ENCODE results near the gene PTK6. TPM values are rescaled to one million over a fixed set of nuclear protein-coding genes. Genes with fewer than 3 reads are reported as not detected.

The PTK6 gene
- total RNA-seq, 2 experiments from 2014 or later = 0.13 to 2.0 TPM

GRCh38 chr20:63546256-63546955, 9.2 kb upstream of the PTK6 start:
- POLR2A ChIA-PET = interaction anchor here (0.6 kb wide), 1 partner anchor 37 kb away, joined by 4 read pairs; no protein-coding TSS in a partner anchor
- TF ChIP-seq EZH2phosphoT487 (IDR thresholded peaks at IDR 0.05; ENCODE audit: borderline replicate concordance, low read depth, low read length) = no peak
- TF ChIP-seq CTCF (conservative IDR thresholded peaks at IDR 0.05; ENCODE audit: low read length) = no peak
- no peak overlapping the region for H3K27ac ChIP-seq (ENCODE audit: low read depth, low read length, poor library complexity, severe bottlenecking)
- intact Hi-C loops (cut with micrococcal nuclease; ENCODE audit: unreplicated experiment) = no loop called here
- no peaks in the 10 kb centered on the region for H3K79me2 ChIP-seq (ENCODE audit: insufficient read depth, low read depth, low read length)
- H3K4me3 ChIP-seq (ENCODE audit: low read depth, low read length, poor library complexity, severe bottlenecking) = no peak overlapping the region
- H2AFZ ChIP-seq (ENCODE audit: low read length) = no peak overlapping the region
- H3K4me1 ChIP-seq (ENCODE audit: insufficient read depth, low read length, poor library complexity, severe bottlenecking) = peaks cover 40% of the 10 kb centered on the region
- no peak for DNase-seq (ENCODE audit: low spot score)
- H3K36me3 ChIP-seq (ENCODE audit: insufficient read depth, low read length) = no peaks in the 10 kb centered on the region
- H4K20me1 ChIP-seq (ENCODE audit: insufficient read depth, low read length) = no peaks in the 10 kb centered on the region
- no TSS peak for BruUV-seq (replicated peaks)
- H3K9me2 ChIP-seq (ENCODE audit: insufficient read depth, low read length) = no peaks in the 10 kb centered on the region
- H3K4me2 ChIP-seq (ENCODE audit: low read length) = peak overlapping the region; percentile 27
- CTCF ChIA-PET (ENCODE audit: unreplicated experiment) = interaction anchor here (0.6 kb wide), 1 partner anchor 317 kb away, joined by 5 read pairs; no protein-coding TSS in a partner anchor
- no peaks in the 10 kb centered on the region for H3K9me3 ChIP-seq (ENCODE audit: low read length)

GRCh38 chr20:63545814-63546213, 8.6 kb upstream of the PTK6 start:
- Histone ChIP-seq H3K9me2 (ENCODE audit: insufficient read depth, low read length) (no peaks in the 10 kb centered on the region), H3K9me3 (ENCODE audit: low read length) (no peaks in the 10 kb centered on the region), H3K27ac (ENCODE audit: low read depth, low read length, poor library complexity, severe bottlenecking) (no peak overlapping the region), H3K4me1 (ENCODE audit: insufficient read depth, low read length, poor library complexity, severe bottlenecking) (peaks cover 34% of the 10 kb centered on the region), H2AFZ (ENCODE audit: low read length) (no peak overlapping the region), H3K36me3 (ENCODE audit: insufficient read depth, low read length) (no peaks in the 10 kb centered on the region), H3K79me2 (ENCODE audit: insufficient read depth, low read depth, low read length) (no peaks in the 10 kb centered on the region), H3K4me2 (ENCODE audit: low read length) (peak overlapping the region; percentile 27), H4K20me1 (ENCODE audit: insufficient read depth, low read length) (no peaks in the 10 kb centered on the region), H3K4me3 (ENCODE audit: low read depth, low read length, poor library complexity, severe bottlenecking) (no peak overlapping the region)
- CTCF ChIA-PET (ENCODE audit: unreplicated experiment) = interaction anchor here (0.6 kb wide), 1 partner anchor 318 kb away, joined by 5 read pairs; no protein-coding TSS in a partner anchor
- POLR2A ChIA-PET = interaction anchor here (0.6 kb wide), 1 partner anchor 37 kb away, joined by 4 read pairs; no protein-coding TSS in a partner anchor
- intact Hi-C loops (cut with micrococcal nuclease; ENCODE audit: unreplicated experiment) = no loop called here
- TF ChIP-seq CTCF (conservative IDR thresholded peaks at IDR 0.05; ENCODE audit: low read length) (no peak), EZH2phosphoT487 (IDR thresholded peaks at IDR 0.05; ENCODE audit: borderline replicate concordance, low read depth, low read length) (no peak)
- peak; percentile 55 for DNase-seq (ENCODE audit: low spot score)
- BruUV-seq (replicated peaks) = no TSS peak

- Histone ChIP-seq H3K27ac (ENCODE audit: low read depth, low read length, poor library complexity, severe bottlenecking) (no peak overlapping the region), H3K36me3 (ENCODE audit: insufficient read depth, low read length) (no peaks in the 10 kb centered on the region), H3K9me3 (ENCODE audit: low read length) (no peaks in the 10 kb centered on the region), H3K79me2 (ENCODE audit: insufficient read depth, low read depth, low read length) (no peaks in the 10 kb centered on the region), H3K4me2 (ENCODE audit: low read length) (0 out of 2 replicates have a peak overlapping the region, but pooled peaks have one; percentile 27), H3K4me1 (ENCODE audit: insufficient read depth, low read length, poor library complexity, severe bottlenecking) (peaks cover 34% of the 10 kb centered on the region), H3K4me3 (ENCODE audit: low read depth, low read length, poor library complexity, severe bottlenecking) (no peak overlapping the region), H2AFZ (ENCODE audit: low read length) (no peak overlapping the region), H4K20me1 (ENCODE audit: insufficient read depth, low read length) (no peaks in the 10 kb centered on the region), H3K9me2 (ENCODE audit: insufficient read depth, low read length) (no peaks in the 10 kb centered on the region)
- CTCF ChIA-PET (ENCODE audit: unreplicated experiment) = no interaction called here
- no peak for TF ChIP-seq EZH2phosphoT487 (IDR thresholded peaks at IDR 0.05; ENCODE audit: borderline replicate concordance, low read depth, low read length)
- intact Hi-C loops (cut with micrococcal nuclease; ENCODE audit: unreplicated experiment) = no loop called here
- POLR2A ChIA-PET = no interaction called here
- DNase-seq (ENCODE audit: low spot score) = no peak
- no TSS peak for BruUV-seq (replicated peaks)
Measured at GRCh38 chr20:63544958-63545516, 7.9 kb upstream of the PTK6 start.
